Stromal cell of bone marrow (primary cell): ENCODE data around the gene ASTN2.

ENCODE experiments used
- DNase-seq: peaks from one replicate; pipeline ENCODE4 v3.0.0-alpha.2; 2012; ENCODE audit warnings: low read depth

ASTN2 gene

DNA sequence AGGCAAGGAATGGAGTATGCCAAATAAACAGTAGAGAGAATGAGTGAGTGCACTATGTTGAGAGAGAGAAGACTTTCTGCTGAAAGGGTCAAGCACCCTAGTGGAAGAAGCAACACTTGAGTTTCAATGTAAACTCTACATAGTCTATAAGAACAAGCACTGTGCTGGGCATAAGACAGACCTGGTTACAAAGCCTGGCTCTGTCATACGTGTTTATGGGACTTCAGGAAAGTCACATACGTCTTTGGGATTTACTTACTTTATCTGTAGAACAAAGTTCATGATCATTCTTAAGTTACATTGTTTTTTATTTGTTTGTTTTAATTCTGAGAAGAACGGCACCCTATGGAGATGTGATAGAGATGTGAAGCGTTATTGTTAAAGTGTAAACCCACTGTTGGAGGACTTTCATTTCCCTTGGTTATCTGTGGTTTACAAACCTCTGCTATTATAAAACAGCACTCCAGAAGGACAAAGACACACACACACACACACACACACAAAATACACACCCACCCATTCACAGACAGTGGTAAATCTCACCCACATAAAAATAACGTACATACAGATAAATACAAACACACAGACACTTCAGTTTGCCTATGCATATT, 798.4 kb downstream of the ASTN2 start:
- DNase-seq = no peak

DNA sequence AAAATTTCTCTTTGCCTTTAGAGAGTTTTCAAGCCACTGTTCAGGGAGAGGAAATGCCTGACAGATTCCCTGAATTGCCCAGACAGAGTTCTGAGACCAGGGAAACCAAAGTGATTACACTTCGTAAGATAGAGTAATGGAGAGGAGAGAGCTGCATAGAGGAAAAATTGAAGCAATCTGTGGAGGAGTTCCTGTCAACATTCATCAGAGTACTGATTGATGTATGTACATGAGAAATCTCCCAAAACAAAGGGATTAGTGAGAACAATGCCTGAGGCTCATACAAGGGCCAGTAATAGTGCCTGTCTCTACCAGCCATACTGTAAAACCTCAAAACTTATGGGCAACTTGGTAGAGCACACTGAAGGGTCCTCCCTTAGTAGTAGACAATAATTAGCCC, 806.8 kb downstream of the ASTN2 start:
- DNase-seq = no peak

GRCh38 chr9:116605904-116606341, 808.9 kb downstream of the ASTN2 start:
- no peak for DNase-seq

- DNase-seq = no peak
Observed at GRCh38 chr9:116605060-116605459, 809.8 kb downstream of the ASTN2 start.

DNA sequence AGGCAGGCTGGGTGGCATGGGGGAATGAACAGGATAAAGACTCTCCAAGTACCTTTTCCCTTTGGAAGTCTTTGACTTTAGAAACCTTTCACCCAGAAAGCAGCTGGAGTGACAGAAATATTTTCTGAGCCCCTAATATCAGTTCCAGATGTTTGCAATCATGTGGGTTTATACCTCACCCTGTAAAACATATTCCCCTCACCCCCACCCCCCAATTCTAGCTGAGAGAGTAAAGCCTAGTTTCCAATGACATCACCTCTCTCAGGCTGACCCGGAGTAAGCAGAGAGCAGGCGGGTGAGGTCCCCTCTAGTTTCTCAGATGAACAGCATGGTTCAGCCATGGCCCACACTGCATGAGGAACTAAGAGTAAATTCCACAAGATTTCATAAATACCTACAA, 810.6 kb downstream of the ASTN2 start:
- DNase-seq = no peak

DNA sequence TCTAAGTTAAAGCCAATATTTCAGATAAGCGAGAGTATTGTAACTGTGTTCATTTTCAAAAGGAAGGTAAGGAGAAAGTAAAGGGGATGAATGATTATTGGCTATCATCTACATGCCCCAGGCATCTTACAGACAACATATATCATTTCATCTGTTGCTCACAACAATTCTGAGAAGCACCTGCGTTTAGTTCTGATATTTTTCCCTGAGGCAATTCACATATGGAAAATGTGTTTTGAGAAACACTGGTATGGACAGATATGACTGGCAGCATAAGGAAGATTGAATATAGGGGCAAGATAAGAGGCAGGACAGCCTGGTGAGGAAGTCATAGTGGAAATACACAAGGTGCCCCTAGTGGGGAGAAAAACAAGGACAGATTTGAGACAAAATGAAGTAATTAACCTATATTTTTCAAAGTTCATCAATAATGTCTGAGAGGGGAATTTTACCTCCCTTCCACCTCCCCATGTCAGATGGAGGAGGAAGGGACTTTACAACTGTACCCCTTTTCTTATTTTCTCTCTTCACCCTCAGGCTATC, 815.4 kb downstream of the ASTN2 start:
- no peak for DNase-seq

- DNase-seq = no peak
Observed at GRCh38 chr9:116596646-116597045, 818.2 kb downstream of the ASTN2 start.

- DNase-seq = peak; percentile 85
Observed at GRCh38 chr9:116594547-116594946, 820.3 kb downstream of the ASTN2 start.

GRCh38 chr9:116592970-116593369, 821.9 kb downstream of the ASTN2 start:
- DNase-seq = no peak

DNA sequence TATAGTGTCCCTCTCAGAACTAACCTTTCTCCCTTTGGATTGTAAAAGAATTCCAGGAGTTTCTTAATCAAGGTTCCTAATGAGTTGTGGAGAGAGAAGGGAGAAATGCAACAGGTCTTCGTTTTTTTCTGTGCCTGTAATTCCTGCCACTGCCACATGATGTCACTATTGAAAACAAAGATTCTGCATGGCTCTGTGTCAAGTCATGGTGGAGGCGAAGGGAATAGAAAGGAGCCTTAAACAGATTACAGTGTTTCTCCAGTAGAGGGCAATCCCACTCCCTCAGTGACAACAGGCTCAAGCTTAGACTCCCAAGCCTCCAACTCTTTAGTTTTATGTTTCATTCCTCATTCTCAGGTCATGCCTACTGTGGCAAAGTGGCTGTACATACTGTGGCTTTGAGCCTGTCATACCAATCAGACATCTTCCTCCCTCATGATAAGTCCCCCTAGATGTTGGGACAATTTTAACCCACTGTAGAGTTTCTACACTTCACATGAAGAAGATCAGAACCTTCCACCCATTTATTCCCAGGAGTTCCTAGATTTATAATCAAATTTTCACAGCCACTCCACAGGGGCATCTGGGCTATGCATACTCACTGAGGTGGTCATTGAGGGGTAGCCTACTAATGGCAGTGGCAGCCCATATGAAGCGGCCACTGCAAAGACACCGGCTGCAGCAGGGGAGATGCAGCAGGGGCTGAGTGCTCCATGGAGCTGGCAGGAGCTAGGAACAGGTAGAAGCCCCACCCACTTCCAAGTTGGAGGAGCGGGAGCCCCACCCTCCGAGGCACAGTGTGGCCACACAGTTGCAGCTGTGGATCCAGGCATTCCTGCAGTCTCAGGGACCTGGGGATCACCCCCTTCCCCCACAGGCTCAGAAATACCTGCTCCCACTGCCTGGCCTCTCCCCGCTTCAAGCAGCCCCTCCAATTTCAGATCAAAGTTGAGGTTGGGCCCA, 825.2 kb downstream of the ASTN2 start:
- no peak for DNase-seq

- DNase-seq = no peak
Observed at GRCh38 chr9:116587919-116588318, 826.9 kb downstream of the ASTN2 start.

DNA sequence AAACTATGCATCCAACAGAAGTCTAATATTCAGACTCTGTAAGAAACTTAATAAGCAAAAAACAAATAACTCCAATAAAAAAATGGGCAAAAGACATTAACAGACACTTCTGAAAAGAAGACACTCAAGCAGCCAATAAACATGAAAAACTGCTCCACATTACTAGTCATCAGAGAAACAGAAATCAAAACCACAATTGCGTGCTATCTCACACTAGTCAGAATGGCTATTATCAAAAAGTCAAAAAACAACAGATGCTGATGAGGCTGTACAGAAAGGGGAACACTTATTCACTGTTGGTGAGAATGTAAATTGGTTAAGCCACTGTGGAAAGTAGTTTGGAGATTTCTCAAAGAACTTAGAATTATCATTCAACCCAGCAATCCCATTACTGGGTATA, 829.0 kb downstream of the ASTN2 start:
- no peak for DNase-seq

DNA sequence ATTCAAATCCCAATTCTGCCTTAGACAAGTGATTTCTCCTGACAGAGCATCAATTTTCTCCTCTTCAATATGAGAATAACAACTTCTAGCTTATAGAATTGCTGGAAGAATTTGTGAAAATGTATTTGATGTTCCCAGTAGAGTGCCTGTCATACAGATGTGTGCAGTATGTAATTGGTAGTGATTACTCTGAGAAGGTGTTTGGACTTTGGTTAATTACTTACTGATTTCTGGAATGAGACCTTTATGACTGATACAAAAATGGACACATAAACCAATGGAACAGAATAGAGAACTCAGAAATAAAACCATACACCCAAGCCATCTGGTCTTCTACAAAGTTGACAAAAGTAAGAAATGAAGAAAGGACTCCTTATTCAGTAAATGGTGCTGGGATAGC, 829.7 kb downstream of the ASTN2 start:
- no peak for DNase-seq

DNA sequence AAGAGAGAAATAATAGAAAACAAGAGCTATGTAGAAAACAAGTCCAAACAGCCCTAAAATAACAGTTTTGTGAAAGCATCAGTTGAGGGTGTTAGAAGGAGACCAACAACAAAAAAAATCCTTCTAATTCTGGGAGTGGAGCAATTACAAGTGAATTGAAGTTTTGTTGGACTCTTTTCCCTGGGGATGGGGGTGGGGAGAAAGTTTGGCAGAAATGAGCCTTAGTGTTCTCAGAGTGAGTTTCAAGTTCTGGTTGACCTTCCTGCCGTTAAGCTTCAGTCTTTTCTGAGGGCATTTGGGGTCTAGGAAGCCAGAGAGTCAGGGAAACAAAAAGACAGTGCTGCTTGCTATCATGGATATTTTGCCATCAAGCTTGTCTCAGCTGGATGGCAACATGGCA, 834.0 kb downstream of the ASTN2 start:
- peak; percentile 21 for DNase-seq

- DNase-seq = no peak
Observed at GRCh38 chr9:116576386-116576785, 838.5 kb downstream of the ASTN2 start.

DNA sequence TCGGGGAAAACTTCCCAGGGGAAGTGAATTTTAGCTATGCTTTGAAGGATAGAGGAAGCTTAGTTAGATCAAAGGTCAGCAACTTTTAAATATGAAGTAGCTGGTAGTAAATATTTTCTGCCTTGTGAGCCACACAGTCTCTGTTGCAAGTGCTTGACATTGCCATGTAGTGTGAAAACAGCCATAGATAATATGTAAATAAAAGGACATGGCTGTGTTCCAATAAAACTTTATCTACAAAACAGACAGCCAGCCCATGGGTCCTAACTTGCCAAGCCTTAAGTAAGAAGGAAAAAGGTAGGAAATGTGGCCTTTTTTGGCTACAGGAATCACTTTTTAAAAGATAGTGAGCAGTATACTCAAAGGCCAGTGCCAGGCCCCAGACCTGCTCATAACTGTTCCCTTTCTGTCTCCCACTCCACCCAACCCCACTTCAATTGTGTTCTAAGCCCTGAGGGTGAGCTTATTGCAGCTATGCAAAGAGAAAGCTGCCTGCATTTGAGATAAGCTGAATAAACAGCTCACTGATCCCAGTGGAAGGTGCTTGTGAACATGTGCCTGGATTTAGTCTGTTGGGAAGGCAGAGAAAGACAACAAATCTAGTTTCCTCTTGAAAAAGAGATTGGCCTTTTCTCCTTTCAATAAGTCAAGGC, 840.7 kb downstream of the ASTN2 start:
- DNase-seq = no peak

DNA sequence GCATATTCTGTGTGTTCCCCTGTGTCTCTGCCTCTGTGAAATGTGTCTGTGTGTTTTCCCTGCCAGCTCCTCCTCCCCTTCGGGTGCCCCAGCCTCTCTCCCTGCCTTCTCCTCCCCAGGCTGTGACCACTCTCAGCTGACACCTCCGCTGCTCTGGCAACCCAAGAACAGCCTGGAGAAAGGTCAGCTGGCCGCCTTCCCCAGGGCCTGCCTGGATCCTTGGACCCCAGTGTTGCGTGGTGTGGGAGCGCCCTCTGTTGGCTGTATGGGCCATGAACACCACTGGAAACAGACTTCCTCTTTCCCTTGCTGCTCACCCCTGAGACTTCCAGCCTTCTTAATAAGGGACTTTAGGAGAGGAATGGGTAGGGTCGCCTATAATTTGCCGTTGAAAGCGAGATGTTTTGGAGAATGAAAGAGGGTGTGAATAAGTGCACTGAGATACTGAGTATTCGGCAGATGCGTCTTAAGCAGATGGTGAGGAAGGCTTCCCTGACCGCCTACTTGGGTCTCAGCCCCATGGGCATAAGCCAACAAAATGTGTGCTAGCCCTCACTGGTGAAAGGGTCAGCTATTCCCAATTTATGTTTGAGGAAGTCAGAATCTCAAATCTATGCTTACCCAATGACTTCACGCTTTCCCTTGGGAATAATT, 842.6 kb downstream of the ASTN2 start:
- peak; percentile 81 for DNase-seq

DNA sequence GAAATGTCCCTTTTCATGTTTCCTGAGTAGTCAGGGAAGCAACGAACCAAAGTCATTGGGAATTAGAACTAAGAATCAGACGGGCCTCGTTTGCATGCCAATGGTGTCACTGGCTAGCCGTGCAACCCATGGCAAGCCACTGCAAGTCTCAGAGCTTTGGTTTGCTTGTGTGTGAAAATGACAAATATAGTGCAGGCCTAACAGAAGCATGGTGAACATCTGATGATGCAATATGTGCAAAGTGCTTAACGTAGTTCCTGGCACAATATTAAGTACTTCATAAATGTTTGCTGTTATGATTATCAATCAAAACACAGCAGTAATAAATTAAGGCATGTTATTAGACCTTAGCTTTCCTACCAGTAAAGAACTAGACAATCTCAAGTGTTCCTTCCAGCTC, 845.7 kb downstream of the ASTN2 start:
- no peak for DNase-seq

- no peak for DNase-seq
Observed at GRCh38 chr9:116566677-116567488, 848.0 kb downstream of the ASTN2 start.

DNA sequence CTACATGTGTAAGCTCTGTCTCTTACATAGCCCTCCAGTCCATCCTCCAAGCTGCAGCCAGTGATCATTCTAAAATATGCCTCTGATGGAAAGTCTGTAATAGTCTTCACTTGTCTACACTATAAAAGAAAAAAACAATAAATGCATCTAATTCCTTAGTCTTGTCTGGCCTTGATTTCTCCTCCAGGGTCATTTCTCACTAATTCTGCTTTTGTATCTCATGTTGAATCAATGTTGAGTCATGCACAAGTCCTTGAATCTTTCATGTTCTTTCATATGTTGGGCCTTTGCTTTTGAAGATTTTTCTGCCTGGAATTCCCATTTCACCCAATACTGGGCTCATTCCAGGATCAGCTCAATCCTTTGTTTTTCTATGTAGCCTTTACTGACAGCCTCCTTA, 848.9 kb downstream of the ASTN2 start:
- no peak for DNase-seq

GRCh38 chr9:116564266-116564793, 850.5 kb downstream of the ASTN2 start:
- no peak for DNase-seq
